ENCODE results near the gene NR2C2.

NR2C2 gene

GRCh38 chr3:15044326-15044725 lies 96.9 kb downstream of the NR2C2 start:
- ATAC-seq: no peak
- no peak for TF ChIP-seq ZFP30 (CRISPR knock-in tag; IDR thresholded peaks at IDR 0.05)
- TF ChIP-seq ISL1 (CRISPR knock-in tag; IDR thresholded peaks at IDR 0.05): no peak
- no peak for TF ChIP-seq CREB5 (CRISPR knock-in tag; IDR thresholded peaks at IDR 0.05; ENCODE audit: low read depth)
- TF ChIP-seq PATZ1 (CRISPR knock-in tag; IDR thresholded peaks at IDR 0.05; ENCODE audit: borderline replicate concordance): no peak
- TF ChIP-seq OSR1 (CRISPR knock-in tag; IDR thresholded peaks at IDR 0.05): no peak
- no peak for TF ChIP-seq RARB (CRISPR knock-in tag; IDR thresholded peaks at IDR 0.05)
- TF ChIP-seq TOX (CRISPR knock-in tag; IDR thresholded peaks at IDR 0.05; ENCODE audit: borderline replicate concordance): no peak
- no peak for TF ChIP-seq BACH2 (CRISPR knock-in tag; IDR thresholded peaks at IDR 0.05; ENCODE audit: borderline replicate concordance)
- no peak for TF ChIP-seq GLIS3 (CRISPR knock-in tag; IDR thresholded peaks at IDR 0.05)
- TF ChIP-seq TCF4 (CRISPR knock-in tag; IDR thresholded peaks at IDR 0.05; ENCODE audit: borderline replicate concordance): no peak
- no peak for TF ChIP-seq CSRNP3 (CRISPR knock-in tag; IDR thresholded peaks at IDR 0.05)
- TF ChIP-seq, protein P1, sequence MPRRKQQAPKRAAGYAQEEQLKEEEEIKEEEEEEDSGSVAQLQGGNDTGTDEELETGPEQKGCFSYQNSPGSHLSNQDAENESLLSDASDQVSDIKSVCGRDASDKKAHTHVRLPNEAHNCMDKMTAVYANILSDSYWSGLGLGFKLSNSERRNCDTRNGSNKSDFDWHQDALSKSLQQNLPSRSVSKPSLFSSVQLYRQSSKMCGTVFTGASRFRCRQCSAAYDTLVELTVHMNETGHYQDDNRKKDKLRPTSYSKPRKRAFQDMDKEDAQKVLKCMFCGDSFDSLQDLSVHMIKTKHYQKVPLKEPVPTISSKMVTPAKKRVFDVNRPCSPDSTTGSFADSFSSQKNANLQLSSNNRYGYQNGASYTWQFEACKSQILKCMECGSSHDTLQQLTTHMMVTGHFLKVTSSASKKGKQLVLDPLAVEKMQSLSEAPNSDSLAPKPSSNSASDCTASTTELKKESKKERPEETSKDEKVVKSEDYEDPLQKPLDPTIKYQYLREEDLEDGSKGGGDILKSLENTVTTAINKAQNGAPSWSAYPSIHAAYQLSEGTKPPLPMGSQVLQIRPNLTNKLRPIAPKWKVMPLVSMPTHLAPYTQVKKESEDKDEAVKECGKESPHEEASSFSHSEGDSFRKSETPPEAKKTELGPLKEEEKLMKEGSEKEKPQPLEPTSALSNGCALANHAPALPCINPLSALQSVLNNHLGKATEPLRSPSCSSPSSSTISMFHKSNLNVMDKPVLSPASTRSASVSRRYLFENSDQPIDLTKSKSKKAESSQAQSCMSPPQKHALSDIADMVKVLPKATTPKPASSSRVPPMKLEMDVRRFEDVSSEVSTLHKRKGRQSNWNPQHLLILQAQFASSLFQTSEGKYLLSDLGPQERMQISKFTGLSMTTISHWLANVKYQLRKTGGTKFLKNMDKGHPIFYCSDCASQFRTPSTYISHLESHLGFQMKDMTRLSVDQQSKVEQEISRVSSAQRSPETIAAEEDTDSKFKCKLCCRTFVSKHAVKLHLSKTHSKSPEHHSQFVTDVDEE (CRISPR knock-in tag; IDR thresholded peaks at IDR 0.05): no peak
- no peak for TF ChIP-seq ARNTL (CRISPR knock-in tag; IDR thresholded peaks at IDR 0.05; ENCODE audit: borderline replicate concordance, low read depth)
- no peak for TF ChIP-seq ZNF8 (CRISPR knock-in tag; IDR thresholded peaks at IDR 0.05)
- no peak for TF ChIP-seq ZNF565 (CRISPR knock-in tag; conservative IDR thresholded peaks at IDR 0.05; ENCODE audit: low read depth)
- no peak for TF ChIP-seq ZNF70 (CRISPR knock-in tag; IDR thresholded peaks at IDR 0.05)
- no peak for TF ChIP-seq SNAI2 (CRISPR knock-in tag; IDR thresholded peaks at IDR 0.05)
- TF ChIP-seq, protein P2, sequence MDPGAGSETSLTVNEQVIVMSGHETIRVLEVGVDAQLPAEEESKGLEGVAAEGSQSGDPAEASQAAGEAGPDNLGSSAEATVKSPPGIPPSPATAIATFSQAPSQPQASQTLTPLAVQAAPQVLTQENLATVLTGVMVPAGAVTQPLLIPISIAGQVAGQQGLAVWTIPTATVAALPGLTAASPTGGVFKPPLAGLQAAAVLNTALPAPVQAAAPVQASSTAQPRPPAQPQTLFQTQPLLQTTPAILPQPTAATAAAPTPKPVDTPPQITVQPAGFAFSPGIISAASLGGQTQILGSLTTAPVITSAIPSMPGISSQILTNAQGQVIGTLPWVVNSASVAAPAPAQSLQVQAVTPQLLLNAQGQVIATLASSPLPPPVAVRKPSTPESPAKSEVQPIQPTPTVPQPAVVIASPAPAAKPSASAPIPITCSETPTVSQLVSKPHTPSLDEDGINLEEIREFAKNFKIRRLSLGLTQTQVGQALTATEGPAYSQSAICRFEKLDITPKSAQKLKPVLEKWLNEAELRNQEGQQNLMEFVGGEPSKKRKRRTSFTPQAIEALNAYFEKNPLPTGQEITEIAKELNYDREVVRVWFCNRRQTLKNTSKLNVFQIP (CRISPR knock-in tag; IDR thresholded peaks at IDR 0.05; ENCODE audit: borderline replicate concordance, low read depth): no peak
- no peak for TF ChIP-seq CSDC2 (CRISPR knock-in tag; IDR thresholded peaks at IDR 0.05)

DNA sequence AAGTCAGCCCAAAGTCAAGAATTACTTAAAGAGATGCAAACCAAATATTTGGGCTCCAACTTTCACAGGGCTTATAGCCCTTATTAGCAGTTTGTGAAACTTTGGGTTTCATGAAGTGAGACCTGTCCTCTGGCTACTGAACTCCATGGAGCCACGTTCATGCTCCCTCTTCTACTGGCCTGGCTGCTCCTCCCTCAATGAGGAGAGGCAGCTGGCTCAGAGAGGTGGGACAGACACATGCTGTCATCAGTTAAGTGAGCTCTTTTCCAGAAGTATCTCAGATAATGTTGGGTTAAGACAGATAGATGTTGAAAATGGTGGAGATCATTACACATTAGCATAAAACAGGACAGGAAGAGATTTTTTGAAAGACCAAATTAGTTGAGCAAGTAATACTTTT lies 98.3 kb downstream of the NR2C2 start:
- ATAC-seq: no peak
- no peak for TF ChIP-seq SNAI2 (CRISPR knock-in tag; IDR thresholded peaks at IDR 0.05)
- no peak for TF ChIP-seq TOX (CRISPR knock-in tag; IDR thresholded peaks at IDR 0.05; ENCODE audit: borderline replicate concordance)
- no peak for TF ChIP-seq PPARA (CRISPR knock-in tag; IDR thresholded peaks at IDR 0.05; ENCODE audit: borderline replicate concordance)
- no peak for TF ChIP-seq BACH2 (CRISPR knock-in tag; IDR thresholded peaks at IDR 0.05; ENCODE audit: borderline replicate concordance)
- TF ChIP-seq ZNF565 (CRISPR knock-in tag; conservative IDR thresholded peaks at IDR 0.05; ENCODE audit: low read depth): no peak
- TF ChIP-seq ESRRG (CRISPR knock-in tag; IDR thresholded peaks at IDR 0.05): no peak
- TF ChIP-seq ISL1 (CRISPR knock-in tag; IDR thresholded peaks at IDR 0.05): no peak
- TF ChIP-seq ZFP3 (CRISPR knock-in tag; IDR thresholded peaks at IDR 0.05): no peak
- no peak for TF ChIP-seq GLIS3 (CRISPR knock-in tag; IDR thresholded peaks at IDR 0.05)
- TF ChIP-seq OSR1 (CRISPR knock-in tag; IDR thresholded peaks at IDR 0.05): no peak
- TF ChIP-seq CSRNP3 (CRISPR knock-in tag; IDR thresholded peaks at IDR 0.05): no peak
- TF ChIP-seq PATZ1 (CRISPR knock-in tag; IDR thresholded peaks at IDR 0.05; ENCODE audit: borderline replicate concordance): no peak
- TF ChIP-seq ZNF70 (CRISPR knock-in tag; IDR thresholded peaks at IDR 0.05): no peak
- TF ChIP-seq ARNTL (CRISPR knock-in tag; IDR thresholded peaks at IDR 0.05; ENCODE audit: borderline replicate concordance, low read depth): no peak
- no peak for TF ChIP-seq CREB5 (CRISPR knock-in tag; IDR thresholded peaks at IDR 0.05; ENCODE audit: low read depth)
- TF ChIP-seq CSDC2 (CRISPR knock-in tag; IDR thresholded peaks at IDR 0.05): no peak
- no peak for TF ChIP-seq TCF4 (CRISPR knock-in tag; IDR thresholded peaks at IDR 0.05; ENCODE audit: borderline replicate concordance)
